Limb (tissue), 2 donors: ENCODE results near the gene SLC45A2.
A peak's percentile ranks its signal among the peaks of the same experiment; 100 is the strongest.
"Not testable (repeated sequence)": the region's sequence is repeated elsewhere in the genome, so short reads cannot be mapped to it uniquely, and the experiment has no call there.

Experiments used
- DNase-seq, 2 donors: peaks; one replicate each; pipeline ENCODE4 v3.0.0-alpha.2; 2016; ENCODE audit errors: extremely low spot score in 2 of 2

SLC45A2 gene

DNA sequence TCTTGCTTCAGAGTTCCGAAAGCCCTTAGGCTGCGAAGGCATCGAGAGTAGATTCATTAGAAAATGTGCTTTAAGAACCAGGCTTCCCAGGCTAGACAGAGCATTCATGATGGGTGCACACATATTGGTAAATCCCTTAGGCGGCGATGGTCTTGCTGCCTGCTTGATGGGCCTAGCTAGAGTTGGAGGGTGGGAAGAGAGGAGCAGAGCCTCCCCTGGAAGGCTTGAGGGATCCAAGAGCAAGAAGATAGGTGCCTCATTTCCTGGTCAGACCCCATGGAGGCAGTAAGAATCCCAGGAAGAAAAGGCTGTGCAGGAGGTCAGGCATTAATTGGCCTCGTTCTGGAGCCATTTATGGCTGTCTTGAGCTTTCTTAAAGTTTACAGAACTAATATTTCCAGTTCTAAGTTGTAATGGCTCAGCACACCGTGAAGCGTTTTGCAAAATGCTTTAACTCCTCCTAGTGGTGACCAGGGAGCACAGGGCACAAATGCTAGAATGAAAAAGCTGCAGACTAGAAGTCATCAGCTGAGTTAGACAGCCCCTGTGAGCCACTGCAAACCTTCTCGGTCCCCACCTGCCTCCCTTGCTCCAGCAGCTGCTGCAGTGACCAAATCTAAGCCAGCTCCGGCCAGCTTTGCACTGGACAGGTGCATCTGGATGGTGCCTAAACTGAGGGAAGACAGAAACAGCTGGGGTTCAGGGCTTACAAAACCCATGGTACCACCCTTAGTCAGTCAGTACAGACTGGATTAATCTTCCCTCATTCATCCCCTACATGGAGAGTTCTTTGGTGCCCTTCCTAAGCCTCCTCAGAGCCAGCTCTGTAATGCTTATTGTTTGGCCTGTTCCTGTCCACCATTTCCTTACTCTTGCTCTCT lies 14.7 kb downstream of the SLC45A2 start:
- DNase-seq: peak; percentile 32 to 72

DNA sequence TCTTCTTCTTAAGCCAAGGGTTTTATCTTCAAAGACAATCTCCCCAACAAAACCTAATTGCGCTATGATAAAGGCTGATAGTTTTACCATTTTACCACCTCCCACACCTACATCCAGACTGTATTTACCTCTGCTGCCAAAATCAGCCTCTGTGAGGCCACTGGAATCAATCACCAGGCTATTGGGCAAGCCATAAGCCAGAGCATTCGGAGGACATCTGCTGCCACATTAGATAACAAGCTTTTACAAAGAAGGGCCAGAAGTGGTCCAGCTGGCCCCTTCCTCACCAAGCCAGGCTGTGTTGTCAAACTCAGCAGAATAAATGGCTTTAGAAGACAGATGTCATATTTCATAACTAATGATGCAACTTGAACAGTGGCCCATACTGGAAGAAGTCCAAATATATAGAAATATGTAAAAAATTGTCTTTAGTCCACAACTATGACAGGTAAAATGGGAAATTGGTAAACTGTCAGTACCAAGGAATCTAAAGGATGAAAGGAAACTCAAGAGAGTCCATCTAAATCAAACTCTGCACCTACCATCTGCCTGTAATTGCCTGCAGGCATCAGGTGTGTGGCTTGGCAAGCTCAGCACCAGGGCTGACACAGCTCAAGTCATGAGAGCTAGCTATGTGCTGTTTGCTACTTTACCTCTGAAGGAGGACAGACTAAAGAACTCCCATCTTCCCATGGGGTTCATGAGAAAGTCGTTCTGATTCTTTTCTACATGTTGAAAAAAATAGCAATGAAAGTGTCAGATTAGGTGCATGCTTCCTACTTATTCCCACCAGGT lies 16.1 kb downstream of the SLC45A2 start:
- DNase-seq: no peak

DNA sequence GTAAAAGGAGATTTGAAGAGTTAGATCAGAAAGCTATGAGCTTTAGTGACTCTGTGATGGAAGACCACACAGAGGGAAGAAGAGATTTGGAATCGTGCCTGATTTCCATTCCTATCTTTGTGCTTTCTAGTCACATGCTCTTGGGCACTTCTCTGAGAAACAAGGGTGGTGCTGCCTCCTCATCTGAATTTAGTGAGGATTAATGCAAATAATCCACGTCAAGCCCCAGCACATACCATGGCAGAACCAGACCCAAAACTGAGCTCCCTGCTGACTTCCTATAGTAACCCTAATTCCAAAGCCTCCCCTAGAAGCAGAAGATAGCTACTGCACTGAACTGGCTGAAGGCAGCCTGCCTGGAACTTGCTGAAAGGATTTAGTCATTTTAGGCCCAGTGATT lies 17.7 kb downstream of the SLC45A2 start:
- DNase-seq: no peak

DNA sequence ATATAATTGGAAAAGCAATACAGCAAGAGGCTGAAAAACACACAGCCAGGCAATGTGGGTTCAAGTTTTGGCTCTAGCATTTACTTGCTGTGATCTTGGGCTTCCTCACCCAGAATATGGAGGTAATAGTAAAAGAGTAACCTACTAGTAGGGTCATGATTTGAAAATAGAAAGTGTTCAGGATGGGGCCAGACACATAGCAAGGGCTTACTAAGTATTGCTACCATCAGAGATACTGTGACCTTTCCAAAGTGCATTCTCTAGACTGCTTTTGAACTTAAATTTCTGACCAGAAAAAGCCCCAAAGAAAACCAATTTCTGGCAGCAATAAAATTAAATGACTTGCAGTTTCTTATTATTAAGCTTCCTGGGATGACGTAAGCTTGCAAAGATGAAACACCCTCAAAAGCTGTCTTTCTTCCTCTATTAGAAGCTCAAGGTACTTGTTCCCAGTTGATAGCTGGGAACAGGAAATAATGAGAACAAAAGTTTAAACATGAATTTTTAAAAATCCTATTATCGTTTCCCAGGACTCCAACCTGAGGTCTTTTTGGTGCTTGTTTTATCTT lies 20.3 kb downstream of the SLC45A2 start:
- DNase-seq: no peak

DNA sequence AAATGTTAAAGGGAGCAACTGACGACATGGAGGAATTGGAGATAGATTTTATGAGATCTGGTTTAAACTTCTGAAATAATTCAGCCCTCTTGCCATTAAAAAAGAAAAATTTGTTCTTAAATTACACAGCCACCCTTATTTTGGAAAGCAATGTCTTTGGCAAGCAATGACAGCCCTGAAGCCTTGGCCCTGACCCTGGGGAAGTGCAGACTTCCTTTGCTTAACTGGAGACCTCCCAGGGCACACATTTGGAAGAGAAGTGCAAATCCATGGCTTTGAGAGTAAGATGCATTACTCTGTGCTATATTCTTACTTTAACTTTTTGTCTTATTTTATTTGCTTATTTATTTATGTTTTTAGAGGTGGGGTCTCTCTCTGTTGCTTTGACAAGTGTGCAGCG lies 26.3 kb downstream of the SLC45A2 start:
- no peak for DNase-seq

DNA sequence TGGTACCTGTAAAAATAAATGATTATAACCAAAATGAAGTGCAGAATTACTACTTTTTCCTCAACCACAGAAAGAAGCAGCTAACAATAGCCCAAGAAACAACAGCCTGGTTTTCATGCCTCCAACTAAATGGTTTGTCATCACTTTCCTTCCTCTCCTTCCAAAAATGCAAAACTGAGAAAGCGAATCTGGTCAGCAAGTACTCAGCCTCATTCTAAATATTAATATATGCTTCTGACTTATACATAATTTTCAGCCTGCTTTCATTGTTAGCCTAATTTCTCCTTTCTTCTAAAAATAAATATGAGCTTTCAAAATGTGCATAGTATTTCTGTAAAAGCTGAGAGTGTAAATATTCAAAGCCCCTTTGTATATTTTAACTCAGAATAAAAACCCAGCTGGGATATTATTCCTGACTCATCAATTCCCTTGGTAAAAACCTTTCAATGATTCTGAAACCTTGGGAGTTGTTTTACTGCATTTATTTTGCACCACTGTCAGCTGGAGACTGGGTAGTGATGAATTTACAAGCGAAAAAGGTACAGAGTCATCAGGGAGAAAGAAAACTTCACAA lies 26.8 kb downstream of the SLC45A2 start:
- no peak for DNase-seq

DNA sequence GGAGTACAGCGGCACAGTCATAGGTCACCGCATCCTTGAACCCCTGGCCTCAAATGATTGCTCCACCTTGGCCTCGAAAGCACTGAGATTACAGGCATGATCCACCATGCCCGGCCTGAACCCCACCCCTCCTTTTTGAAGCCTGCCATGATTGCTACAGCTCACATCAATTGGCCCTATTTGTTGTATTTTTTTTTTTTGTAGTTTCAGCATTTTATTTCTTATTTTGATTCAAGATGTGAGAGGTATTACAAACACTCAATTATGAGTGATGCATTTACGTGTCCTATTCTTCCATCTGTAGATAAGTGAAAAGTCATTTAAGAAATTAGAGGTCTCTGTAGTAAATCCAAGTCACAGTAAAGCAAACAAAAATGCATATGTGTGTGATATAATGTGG lies 32.3 kb downstream of the SLC45A2 start:
- not testable (repeated sequence) for DNase-seq

DNA sequence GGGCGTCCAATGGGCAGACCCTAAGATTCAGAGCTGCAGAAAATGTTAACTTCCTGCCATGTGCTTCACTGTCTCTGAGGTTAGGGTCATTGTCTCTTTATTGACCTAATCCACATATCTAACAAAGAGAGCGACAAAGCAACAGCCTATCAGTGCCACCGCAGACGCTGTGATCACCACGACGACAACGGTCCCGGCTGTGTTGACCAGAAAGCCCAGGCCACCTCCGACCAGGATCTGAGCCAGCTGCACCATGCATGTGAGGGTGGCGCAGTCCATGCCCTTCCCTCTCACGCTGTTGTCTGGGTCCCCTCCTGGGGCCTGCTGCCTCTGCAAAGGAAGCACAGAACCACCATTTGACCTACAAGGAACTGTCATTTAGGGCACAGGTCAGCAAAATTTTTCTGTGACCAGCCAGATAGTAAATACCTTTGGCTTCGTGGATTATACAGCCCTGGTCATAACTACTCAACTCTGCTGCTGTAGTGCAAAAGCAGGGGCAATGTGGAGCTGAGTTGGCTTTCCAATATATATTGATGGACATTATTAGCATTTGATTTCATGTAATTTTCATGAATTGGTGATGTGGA lies 39.9 kb downstream of the SLC45A2 start:
- no peak for DNase-seq

DNA sequence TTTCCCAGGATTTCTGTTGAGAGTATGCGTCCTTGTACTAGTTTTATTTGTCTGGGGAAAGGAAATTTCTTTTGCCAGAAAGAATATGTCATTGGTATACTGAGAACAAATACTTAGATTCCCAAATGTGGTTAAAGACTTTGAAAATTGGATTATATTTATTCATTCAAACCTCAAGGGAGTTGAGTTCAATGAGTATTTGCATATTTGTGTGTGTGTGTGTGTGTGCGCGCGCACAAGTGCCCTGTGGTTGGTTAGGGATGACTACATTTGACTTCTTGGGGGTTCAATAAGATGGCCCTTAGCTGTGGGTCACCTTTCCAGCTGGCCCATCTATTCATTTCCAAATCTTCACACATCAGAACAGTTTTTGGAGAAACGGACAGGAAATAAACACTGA lies 43.4 kb downstream of the SLC45A2 start:
- no peak for DNase-seq

DNA sequence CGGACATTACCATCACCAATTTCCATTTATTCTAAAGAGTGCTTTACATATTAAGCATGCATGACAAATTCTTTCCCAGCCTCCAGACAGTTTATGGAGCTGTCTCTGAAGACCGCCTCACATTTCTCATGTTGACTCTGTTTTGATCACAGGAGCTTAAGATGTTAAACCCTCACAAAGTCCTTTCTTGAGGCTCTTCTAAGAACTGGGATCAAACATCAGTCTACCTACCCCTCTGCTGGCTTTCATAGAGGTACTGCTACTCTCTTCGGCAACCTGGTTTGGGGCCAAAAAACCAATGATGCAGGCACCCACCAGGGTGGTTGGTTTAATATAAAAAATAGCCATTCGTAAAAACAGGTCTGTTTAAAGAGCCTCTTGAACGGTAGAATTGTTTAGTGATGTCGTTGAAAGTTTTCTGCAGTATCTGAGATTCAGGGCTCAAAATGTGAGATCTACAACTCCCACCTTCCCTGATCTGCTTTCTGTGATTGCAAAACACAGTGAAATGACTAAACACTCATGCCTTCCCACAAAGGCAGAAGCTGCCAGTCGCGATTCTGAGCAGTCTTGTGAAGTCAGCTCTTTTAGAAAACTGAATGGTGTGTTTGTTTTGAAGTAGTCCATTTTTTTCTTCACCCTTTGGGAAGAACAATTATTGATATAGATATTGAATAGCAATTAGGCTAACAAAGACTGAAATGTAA lies 44.8 kb downstream of the SLC45A2 start:
- no peak for DNase-seq

DNA sequence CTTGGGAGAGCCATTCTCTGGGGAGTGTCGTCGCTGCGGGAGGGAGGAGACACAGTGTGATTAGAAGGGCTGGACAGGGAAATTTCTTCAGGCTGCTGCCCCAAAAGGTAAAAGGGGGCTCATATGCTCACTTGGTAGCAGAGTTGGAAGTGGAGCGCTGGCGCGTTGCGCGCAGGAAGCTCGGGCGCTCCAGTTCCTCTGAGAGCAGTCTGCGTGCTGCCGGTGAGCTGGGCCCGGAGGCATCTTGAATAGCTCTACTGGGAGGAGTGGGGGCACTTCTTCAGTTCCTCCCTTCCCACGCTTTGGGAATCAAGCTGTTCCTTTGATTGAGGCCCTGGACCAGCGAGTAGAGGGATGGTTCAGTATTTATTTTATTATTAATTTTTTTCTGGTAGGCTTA lies 45.6 kb downstream of the SLC45A2 start:
- DNase-seq: peak in 1 of 2 donors; percentile 29

DNA sequence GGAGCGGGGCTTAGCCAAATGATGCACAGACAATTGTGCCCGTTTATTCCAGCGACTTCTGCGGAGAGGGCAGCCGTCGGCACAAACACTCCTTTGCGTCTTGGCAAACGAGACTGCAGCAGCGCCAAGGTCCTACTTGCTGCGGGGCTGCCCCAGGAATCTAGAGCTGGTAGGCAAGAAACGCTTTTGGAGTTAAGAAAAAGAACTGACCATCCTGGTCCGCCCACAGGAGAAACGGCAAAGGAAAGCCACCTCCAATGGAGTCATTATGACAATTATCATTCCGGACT lies 46.0 kb downstream of the SLC45A2 start:
- DNase-seq: no peak

DNA sequence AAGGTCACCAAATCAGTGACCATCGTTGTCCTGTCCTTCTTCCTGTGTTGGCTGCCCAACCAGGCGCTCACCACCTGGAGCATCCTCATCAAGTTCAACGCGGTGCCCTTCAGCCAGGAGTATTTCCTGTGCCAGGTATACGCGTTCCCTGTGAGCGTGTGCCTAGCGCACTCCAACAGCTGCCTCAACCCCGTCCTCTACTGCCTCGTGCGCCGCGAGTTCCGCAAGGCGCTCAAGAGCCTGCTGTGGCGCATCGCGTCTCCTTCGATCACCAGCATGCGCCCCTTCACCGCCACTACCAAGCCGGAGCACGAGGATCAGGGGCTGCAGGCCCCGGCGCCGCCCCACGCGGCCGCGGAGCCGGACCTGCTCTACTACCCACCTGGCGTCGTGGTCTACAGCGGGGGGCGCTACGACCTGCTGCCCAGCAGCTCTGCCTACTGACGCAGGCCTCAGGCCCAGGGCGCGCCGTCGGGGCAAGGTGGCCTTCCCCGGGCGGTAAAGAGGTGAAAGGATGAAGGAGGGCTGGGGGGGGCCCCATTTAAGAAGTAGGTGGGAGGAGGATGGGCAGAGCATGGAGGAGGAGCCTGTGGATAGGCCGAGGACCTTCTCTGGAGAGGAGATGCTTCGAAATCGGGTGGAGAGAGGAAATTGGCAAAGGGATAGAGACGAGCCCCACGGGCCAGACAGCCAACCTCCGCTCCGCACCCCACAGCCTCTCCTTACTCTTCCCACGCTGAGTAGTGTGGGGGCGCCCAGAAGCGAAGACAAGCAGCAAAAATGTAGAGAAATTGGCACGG lies 46.6 kb downstream of the SLC45A2 start:
- peak in 1 of 2 donors; percentile 26 for DNase-seq

DNA sequence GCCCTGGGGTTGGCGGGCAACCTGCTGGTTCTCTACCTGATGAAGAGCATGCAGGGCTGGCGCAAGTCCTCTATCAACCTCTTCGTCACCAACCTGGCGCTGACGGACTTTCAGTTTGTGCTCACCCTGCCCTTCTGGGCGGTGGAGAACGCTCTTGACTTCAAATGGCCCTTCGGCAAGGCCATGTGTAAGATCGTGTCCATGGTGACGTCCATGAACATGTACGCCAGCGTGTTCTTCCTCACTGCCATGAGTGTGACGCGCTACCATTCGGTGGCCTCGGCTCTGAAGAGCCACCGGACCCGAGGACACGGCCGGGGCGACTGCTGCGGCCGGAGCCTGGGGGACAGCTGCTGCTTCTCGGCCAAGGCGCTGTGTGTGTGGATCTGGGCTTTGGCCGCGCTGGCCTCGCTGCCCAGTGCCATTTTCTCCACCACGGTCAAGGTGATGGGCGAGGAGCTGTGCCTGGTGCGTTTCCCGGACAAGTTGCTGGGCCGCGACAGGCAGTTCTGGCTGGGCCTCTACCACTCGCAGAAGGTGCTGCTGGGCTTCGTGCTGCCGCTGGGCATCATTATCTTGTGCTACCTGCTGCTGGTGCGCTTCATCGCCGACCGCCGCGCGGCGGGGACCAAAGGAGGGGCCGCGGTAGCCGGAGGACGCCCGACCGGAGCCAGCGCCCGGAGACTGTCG lies 47.3 kb downstream of the SLC45A2 start:
- no peak for DNase-seq

DNA sequence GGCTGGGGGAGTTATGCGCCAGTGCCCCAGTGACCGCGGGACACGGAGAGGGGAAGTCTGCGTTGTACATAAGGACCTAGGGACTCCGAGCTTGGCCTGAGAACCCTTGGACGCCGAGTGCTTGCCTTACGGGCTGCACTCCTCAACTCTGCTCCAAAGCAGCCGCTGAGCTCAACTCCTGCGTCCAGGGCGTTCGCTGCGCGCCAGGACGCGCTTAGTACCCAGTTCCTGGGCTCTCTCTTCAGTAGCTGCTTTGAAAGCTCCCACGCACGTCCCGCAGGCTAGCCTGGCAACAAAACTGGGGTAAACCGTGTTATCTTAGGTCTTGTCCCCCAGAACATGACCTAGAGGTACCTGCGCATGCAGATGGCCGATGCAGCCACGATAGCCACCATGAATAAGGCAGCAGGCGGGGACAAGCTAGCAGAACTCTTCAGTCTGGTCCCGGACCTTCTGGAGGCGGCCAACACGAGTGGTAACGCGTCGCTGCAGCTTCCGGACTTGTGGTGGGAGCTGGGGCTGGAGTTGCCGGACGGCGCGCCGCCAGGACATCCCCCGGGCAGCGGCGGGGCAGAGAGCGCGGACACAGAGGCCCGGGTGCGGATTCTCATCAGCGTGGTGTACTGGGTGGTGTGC lies 48.0 kb downstream of the SLC45A2 start, which contains the start of gene RXFP3:
Gene RXFP3, plus strand, starts transcription at position 6 of the 636 bp plus-strand sequence. Its CDS starts 355 bp downstream, at position 361.
- no peak for DNase-seq

DNA sequence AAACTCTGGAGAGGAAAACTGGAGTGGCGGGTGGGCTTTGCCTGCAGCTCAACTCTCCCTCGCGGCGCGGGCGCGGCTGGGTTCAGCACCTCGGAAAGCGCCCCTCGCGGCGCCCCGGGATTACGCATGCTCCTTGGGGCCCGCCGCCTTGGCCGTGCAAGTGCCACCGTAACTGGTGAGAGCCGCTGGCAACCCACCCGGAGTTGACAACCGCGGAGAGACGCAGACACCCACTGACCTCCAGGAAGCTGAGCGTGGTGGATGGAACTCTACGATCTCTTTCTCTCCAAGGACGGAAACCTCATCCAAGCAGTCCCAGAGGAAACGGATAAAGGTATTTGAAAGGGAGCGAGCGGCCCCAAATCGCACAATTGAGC lies 48.5 kb downstream of the SLC45A2 start:
- peak; percentile 35 to 87 for DNase-seq

DNA sequence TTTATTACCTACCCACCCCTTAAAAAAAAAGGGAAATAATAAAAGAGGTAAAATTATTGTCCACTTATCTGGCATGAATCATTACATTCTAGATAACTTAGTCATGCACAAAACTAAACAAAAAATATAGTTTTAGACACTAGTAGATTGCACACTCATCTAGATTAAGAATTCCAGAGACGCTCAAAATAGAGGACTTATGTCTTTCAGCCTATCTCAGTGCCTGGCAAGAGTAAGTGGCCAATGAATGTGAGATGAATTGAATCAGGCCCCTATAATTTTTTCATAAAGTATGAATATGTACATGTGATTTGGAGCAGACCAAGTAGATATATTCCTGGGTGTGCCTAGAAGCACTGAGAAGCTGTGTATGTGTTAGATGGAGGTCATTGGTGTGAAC lies 50.3 kb downstream of the SLC45A2 start:
- DNase-seq: no peak

DNA sequence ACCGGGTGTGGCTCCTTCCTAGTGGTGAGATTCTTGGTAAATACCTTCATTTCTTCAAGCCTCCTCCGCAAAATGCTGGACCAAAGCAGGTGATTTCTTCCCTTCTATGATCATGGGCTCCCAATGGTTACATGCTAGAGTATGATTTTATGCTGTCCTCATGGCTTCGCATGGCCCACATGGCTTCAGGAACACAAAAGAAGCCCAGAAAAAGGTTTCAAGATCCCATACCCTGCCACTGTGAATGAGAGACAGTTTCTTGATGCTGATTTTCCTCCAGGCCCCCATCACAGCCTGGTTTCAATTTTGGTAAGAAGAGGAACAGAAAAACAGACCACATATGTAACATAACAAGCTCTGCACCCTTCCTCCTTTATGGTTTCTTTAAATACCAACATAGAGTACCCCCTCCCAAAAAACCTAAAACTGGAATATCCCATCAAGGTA lies 50.7 kb downstream of the SLC45A2 start:
- DNase-seq: no peak

DNA sequence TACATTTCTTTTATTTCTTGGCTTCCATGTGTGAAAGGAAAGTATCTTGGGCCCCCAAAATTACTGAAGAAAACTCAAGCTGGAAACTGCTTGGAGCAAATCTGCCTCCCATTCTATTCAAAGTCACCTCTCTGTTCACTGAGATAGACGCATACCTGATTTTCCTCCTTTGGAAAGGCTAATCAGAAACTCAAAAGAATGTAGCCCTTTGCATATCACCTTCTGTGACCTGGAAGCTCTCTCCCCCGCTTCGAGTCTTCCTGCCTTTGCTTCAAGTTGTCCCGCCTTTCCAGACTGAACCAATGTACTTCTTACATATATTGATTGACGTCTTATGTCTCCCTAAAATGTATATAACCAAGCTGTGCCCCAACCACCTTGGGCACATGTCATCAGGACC lies 53.4 kb downstream of the SLC45A2 start:
- no peak for DNase-seq
